ENCODE data around the gene TYK2. TPM values are rescaled to one million over a fixed set of nuclear protein-coding genes. Genes with fewer than 3 reads are reported as not detected.

The TYK2 gene
- total RNA-seq, 1 donor from 2014 or later, result 143 TPM

DNA sequence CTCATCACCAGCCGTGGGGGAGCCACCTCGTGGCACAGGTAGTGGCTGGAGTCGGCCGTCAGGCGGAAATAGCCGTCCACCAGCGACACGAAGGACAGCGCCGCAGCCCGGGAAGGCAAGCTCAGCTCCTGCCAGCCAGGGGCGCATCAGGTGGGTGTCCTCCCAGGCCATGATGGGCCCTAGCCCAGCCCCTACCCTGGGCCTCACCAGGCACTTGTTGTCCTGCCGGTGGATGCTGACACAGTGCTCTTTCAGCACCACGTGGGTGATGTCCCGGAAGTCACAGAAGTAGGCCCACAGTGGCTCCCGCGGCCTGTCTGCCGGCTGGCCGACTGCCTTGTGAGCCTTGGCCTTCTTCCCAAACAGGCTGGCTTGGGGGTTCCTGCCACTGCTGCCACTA lies 15.7 kb downstream of the TYK2 start:
- Mint-ChIP-seq H3K27me3 (ENCODE audit: unreplicated experiment) (peaks cover 3% of the 10 kb centered on the region), H3K36me3 (ENCODE audit: low read depth, unreplicated experiment) (peaks cover 35% of the 10 kb centered on the region), H3K4me3 (ENCODE audit: unreplicated experiment) (no peak overlapping the region), H3K4me1 (ENCODE audit: unreplicated experiment) (no peaks in the 10 kb centered on the region), H3K27ac (ENCODE audit: unreplicated experiment) (no peak overlapping the region), H3K9me3 (ENCODE audit: unreplicated experiment) (no peaks in the 10 kb centered on the region)
- no peak for DNase-seq (ENCODE audit: low spot score)
- TF ChIP-seq, protein P1, sequence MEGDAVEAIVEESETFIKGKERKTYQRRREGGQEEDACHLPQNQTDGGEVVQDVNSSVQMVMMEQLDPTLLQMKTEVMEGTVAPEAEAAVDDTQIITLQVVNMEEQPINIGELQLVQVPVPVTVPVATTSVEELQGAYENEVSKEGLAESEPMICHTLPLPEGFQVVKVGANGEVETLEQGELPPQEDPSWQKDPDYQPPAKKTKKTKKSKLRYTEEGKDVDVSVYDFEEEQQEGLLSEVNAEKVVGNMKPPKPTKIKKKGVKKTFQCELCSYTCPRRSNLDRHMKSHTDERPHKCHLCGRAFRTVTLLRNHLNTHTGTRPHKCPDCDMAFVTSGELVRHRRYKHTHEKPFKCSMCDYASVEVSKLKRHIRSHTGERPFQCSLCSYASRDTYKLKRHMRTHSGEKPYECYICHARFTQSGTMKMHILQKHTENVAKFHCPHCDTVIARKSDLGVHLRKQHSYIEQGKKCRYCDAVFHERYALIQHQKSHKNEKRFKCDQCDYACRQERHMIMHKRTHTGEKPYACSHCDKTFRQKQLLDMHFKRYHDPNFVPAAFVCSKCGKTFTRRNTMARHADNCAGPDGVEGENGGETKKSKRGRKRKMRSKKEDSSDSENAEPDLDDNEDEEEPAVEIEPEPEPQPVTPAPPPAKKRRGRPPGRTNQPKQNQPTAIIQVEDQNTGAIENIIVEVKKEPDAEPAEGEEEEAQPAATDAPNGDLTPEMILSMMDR (IDR thresholded peaks at IDR 0.05; ENCODE audit: unreplicated experiment), result no peak

DNA sequence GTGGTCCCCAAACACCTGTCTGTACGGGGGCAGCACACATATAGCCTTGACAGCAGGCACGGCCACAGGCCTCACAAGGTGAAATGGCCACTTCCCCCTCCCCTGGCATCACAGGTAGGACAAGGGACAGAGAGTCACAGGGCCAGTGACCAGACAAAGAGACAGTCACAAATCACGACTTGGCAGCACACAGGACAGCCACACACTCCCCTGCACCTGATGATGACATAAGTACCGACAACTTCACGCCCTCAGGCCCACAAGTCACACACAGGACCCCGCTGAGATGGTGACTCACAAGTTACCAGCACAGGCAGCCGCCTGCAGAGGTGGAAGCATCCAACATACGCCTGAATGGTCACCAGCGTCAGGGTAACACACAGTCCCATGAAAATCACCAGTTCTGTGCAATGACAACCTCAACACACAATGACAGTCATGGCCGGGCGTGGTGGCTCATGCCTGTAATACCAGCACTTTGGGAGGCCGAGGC lies 16.5 kb downstream of the TYK2 start:
- H3K27ac Mint-ChIP-seq (ENCODE audit: unreplicated experiment), result no peak overlapping the region
- no peak for DNase-seq (ENCODE audit: low spot score)
- no peaks in the 10 kb centered on the region for H3K9me3 Mint-ChIP-seq (ENCODE audit: unreplicated experiment)
- peaks cover 32% of the 10 kb centered on the region for H3K36me3 Mint-ChIP-seq (ENCODE audit: low read depth, unreplicated experiment)
- H3K27me3 Mint-ChIP-seq (ENCODE audit: unreplicated experiment), result peaks cover 3% of the 10 kb centered on the region
- no peaks in the 10 kb centered on the region for H3K4me1 Mint-ChIP-seq (ENCODE audit: unreplicated experiment)
- no peak overlapping the region for H3K4me3 Mint-ChIP-seq (ENCODE audit: unreplicated experiment)
- TF ChIP-seq, protein P1 (IDR thresholded peaks at IDR 0.05; ENCODE audit: unreplicated experiment), result no peak

DNA sequence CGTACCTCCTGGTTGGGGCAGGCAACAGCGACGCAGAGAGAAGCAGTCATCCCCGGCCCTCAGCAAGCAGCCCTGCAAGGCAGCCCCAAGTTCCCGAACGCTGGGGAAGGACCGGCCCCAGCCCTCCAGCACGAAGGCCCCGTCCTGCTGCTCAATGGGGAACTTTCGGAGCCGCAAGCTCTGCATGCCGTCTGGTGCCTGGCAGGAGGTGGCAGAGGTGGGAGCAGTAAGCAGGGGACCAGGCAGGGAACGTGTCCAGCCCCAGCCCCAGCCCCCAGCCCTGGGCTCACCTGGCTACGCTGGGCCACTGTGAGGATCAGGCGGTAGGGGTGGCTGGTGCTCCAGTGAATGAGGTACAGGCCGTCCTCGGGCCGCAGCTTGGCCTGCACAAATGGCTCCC lies 18.1 kb downstream of the TYK2 start:
- no peak overlapping the region for H3K27ac Mint-ChIP-seq (ENCODE audit: unreplicated experiment)
- H3K27me3 Mint-ChIP-seq (ENCODE audit: unreplicated experiment), result peaks cover 3% of the 10 kb centered on the region
- DNase-seq (ENCODE audit: low spot score), result no peak
- H3K9me3 Mint-ChIP-seq (ENCODE audit: unreplicated experiment), result no peaks in the 10 kb centered on the region
- H3K4me1 Mint-ChIP-seq (ENCODE audit: unreplicated experiment), result no peaks in the 10 kb centered on the region
- H3K4me3 Mint-ChIP-seq (ENCODE audit: unreplicated experiment), result no peak overlapping the region
- peaks cover 26% of the 10 kb centered on the region for H3K36me3 Mint-ChIP-seq (ENCODE audit: low read depth, unreplicated experiment)
- TF ChIP-seq, protein P1 (IDR thresholded peaks at IDR 0.05; ENCODE audit: unreplicated experiment), result no peak

DNA sequence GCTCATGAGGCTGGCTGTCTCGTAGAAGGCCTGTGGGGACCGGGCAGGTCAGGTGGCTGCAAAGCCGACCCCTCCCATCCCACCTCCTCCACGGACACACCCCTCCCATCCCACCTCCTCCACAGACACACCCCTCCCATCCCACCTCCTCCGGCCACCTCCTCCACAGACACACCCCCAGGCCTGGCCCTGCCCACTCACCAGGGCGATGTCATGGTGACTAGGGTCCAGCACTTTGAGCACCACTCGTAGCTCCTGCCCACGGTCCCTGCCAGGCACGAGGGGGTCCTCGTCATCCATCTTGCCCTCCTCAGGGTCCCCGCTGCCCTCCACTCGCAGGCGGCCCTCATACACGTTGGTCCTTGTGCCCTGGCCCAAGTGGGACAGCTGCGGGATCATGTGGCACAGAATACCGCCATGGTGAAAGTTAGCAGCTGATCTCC lies 18.8 kb downstream of the TYK2 start:
- Mint-ChIP-seq H3K9me3 (ENCODE audit: unreplicated experiment) (no peaks in the 10 kb centered on the region), H3K27me3 (ENCODE audit: unreplicated experiment) (peaks cover 4% of the 10 kb centered on the region), H3K36me3 (ENCODE audit: low read depth, unreplicated experiment) (peaks cover 26% of the 10 kb centered on the region), H3K27ac (ENCODE audit: unreplicated experiment) (no peak overlapping the region), H3K4me3 (ENCODE audit: unreplicated experiment) (no peak overlapping the region), H3K4me1 (ENCODE audit: unreplicated experiment) (no peaks in the 10 kb centered on the region)
- TF ChIP-seq, protein P1 (IDR thresholded peaks at IDR 0.05; ENCODE audit: unreplicated experiment), result no peak
- DNase-seq (ENCODE audit: low spot score), result no peak

DNA sequence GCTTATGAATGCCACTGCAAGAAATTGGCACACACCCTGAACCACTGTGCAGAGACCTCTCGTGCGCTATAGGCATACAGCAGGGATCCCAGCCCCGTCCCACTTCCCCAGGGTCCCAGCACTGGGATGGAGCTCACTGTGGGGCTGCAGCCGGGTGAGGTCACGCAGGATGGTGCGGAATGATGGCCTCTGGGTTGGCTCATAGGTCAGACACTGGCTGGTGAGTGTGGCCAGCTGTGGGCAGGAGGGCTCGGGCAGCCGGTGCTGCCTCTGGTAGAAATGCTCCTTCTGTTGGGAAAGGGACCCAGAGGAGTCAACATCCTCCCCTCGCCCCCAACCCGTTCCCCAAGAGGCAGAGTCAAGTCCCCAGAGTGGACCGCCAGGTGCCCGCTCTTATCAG lies 23.9 kb downstream of the TYK2 start:
- TF ChIP-seq, protein P1 (IDR thresholded peaks at IDR 0.05; ENCODE audit: unreplicated experiment), result no peak
- H3K4me3 Mint-ChIP-seq (ENCODE audit: unreplicated experiment), result no peak overlapping the region
- peaks cover 11% of the 10 kb centered on the region for H3K27me3 Mint-ChIP-seq (ENCODE audit: unreplicated experiment)
- no peak overlapping the region for H3K27ac Mint-ChIP-seq (ENCODE audit: unreplicated experiment)
- no peak for DNase-seq (ENCODE audit: low spot score)
- H3K9me3 Mint-ChIP-seq (ENCODE audit: unreplicated experiment), result no peaks in the 10 kb centered on the region
- H3K4me1 Mint-ChIP-seq (ENCODE audit: unreplicated experiment), result no peaks in the 10 kb centered on the region
- peaks cover 26% of the 10 kb centered on the region for H3K36me3 Mint-ChIP-seq (ENCODE audit: low read depth, unreplicated experiment)
